H1 (cell line): Measurements from ENCODE around the gene MTARC2. TPM values are rescaled to one million over a fixed set of nuclear protein-coding genes. Genes with fewer than 3 reads are reported as not detected.

Experiments used
- ATF3 ChIP-seq: IDR thresholded peaks from 2 replicates; pipeline ENCODE4 v1.6.1; 2011; ENCODE audit warnings: low read depth, mild to moderate bottlenecking, low read length; ENCODE audit not compliant: insufficient read depth
- CTBP2 ChIP-seq: IDR thresholded peaks from 2 replicates; pipeline ENCODE4 v1.7.0; 2011; ENCODE audit warnings: borderline replicate concordance, mild to moderate bottlenecking, moderate library complexity, mixed read lengths, low read length; ENCODE audit not compliant: insufficient read depth, insufficient read length
- EGR1 ChIP-seq: IDR thresholded peaks from 2 replicates; pipeline ENCODE4 v1.6.1; 2011; ENCODE audit warnings: low read depth, low read length, borderline replicate concordance
- POLR2A ChIP-seq, 2 experiments: IDR thresholded peaks; 1 replicate in 1 of 2; 2 replicates in 1 of 2; pipeline ENCODE4 v1.6.1; 2011; ENCODE audit warnings: low read depth in 2 of 2, low read length in 2 of 2, mild to moderate bottlenecking in 2 of 2; ENCODE audit errors: control extremely low read depth in 1 of 2
- RBBP5 ChIP-seq: IDR thresholded peaks from 2 replicates; pipeline ENCODE4 v1.7.1; 2012; ENCODE audit warnings: low read depth, mild to moderate bottlenecking, inconsistent platforms, low read length, moderate library complexity, borderline replicate concordance
- SIN3A ChIP-seq, 2 experiments: IDR thresholded peaks in 1 of 2; conservative IDR thresholded peaks in 1 of 2; 2 replicates each; pipeline ENCODE4 v1.6.1; 2011 to 2012; ENCODE audit warnings: low read length in 2 of 2, improper control_type of control experiment in 1 of 2, low read depth in 1 of 2, mild to moderate bottlenecking in 1 of 2
- SRF ChIP-seq: IDR thresholded peaks from 2 replicates; pipeline ENCODE4 v1.6.1; 2011; ENCODE audit warnings: mild to moderate bottlenecking, low read depth, low read length, moderate library complexity
- polyA plus RNA-seq, 7 experiments: library from polyadenylated mRNA; depleted of rRNA in 3 of 7; stranded (reverse) in 5 of 7; unstranded in 2 of 7; fragments of >200 nt in 5 of 7; fragments of 200-250 nt in 2 of 7; gene quantifications; 1 replicate in 5 of 7; 2 replicates in 1 of 7; 4 replicates in 1 of 7; pipeline versions ENCODE4 v1.2.1 to v1.2.3, GENCODE V29; 2011 to 2013; ENCODE audit warnings: missing spikeins in 2 of 7, mixed read lengths in 2 of 7
- total RNA-seq: library from RNA; stranded (reverse); fragmentation: NEBNext Ultra II Directional; extraction: Animal tissue kit (Norgen Biotek cat#: 25700); gene quantifications from 2 replicates; pipeline ENCODE4 v1.2.1, GENCODE V29; 2021

The MTARC2 gene
- total and polyA plus RNA-seq, 2 of the 8 experiments (the other 6 are each of a cell fraction or from before 2014, with no cell fraction given), result 7.2 to 7.9 TPM

GRCh38 chr1:220807726-220808125 is 59.6 kb downstream of the MTARC2 start (continued):
- TF ChIP-seq EGR1 (no peak), ATF3 (no peak), CTBP2 (no peak), POLR2A (IDR thresholded peaks at IDR 0.05; ENCODE audit: control extremely low read depth in 1 of 2, low read depth in 2 of 2, low read length in 2 of 2) (no peak), RBBP5 (no peak), SRF (no peak), SIN3A (conservative IDR thresholded peaks at IDR 0.05 in 1 of 2, IDR thresholded peaks at IDR 0.05 in 1 of 2; ENCODE audit: low read depth in 1 of 2, low read length in 2 of 2) (no peak)
- TF ChIP-seq, all 59 proteins: peak for 0
